NCI-H2227 (cell line): ENCODE results near the gene CCDC146.
"Not testable (repeated sequence)": the region's sequence is repeated elsewhere in the genome, so short reads cannot be mapped to it uniquely, and the experiment has no call there.

Experiments used
- DNase-seq: peaks from one replicate; lab custom pipeline; 2025; ENCODE audit not compliant: unreplicated experiment; lab: John Stamatoyannopoulos, UW

Gene CCDC146

DNA sequence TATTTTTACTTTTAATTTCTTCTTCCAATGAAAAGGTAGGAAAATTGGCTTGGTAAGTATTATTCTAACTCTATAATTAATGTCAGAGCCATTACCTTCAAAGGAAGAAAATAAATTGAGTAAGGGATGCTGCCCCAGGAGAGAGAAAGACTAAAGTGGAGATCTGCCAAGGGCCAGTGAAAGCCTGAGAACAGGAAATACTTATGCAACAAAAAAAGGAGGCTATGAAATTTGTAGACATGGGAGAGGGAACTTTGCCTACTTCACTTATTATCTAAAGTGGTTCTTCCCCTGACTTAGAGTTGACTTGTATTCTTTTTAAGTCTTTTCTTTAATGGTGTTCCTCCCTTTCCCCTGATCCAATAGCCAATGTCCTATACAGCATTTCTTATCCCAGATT lies 29.8 kb downstream of the CCDC146 start:
- not testable (repeated sequence) for DNase-seq

DNA sequence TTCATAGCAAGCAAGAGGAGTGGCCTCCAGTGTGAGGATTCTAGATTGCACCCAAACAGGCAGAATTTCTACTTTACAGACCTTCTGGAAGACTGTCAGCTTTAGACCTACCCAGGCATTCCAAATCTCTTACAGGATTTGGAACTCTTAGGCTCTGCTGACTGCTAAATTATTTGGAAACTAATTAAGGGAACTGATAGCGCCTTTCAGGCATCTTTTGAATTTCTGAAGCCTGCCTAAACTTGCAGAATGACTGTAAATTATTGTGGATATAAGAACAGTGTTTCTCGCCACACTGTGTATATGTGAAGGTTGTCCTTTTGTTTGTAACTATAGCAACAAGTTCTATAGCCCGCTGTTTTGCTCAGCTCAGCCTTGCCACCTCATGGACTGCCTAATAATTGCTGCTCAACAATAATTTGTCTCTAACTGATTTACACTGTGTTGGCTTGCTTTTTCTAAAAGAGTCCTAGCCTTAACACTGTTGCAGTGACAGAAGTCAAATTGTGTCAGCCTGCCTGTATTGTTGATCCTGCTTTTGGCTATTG lies 32.6 kb downstream of the CCDC146 start:
- not testable (repeated sequence) for DNase-seq

DNA sequence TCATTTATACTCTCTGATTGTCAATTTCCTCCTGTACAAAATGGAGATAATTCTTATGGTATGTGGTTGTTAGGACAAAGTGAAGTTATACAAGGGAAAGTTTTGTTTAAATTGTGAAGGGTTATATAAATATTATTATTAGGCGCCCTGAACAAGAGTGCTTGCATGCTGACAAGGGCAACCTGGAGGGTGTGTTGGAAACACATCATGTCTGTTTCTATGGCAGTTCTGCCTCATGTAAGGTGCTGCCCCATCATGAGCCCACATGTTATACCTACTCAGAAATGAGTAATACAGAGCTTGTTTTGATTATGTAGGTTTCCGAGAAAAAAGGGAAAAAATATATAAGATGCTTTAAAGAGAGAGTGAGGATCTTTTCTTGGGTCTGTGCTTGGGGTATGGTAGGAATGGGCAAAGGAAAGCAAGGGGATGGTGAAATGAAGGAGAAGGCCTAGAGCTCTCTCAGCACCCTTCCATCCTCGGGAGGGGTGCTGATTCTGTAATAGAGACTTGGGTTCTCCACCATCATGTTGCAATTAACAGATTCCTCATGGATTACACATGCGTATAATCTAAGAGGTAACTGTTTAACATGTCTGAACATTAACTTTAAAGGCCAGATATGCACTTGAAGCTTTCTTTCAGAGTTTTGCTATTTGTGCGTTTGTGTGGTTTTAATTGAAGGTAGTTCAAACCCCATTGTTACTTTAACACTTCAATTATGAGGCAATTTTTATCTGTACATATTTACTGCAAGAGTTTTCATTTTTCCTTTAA lies 33.4 kb downstream of the CCDC146 start:
- DNase-seq = not testable (repeated sequence)

DNA sequence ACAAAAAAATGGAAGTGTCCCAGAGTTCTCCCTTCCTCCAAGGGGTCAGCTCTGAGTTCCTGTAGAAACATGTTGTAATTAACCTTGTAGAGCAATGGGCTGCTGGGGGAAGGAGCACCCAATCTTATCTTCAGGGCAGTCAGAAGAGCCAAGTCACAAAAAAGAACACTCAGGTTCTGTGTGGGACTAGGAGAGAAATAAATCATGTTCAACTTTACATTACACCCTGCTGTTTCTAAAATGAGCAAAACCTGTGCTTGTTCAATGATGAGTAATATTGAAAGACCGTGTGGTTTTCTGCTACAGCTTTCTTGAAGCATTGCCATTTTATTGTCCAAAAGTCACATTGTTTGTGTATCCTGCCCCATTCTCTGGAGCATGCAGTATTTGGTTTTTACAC lies 34.6 kb downstream of the CCDC146 start:
- not testable (repeated sequence) for DNase-seq

DNA sequence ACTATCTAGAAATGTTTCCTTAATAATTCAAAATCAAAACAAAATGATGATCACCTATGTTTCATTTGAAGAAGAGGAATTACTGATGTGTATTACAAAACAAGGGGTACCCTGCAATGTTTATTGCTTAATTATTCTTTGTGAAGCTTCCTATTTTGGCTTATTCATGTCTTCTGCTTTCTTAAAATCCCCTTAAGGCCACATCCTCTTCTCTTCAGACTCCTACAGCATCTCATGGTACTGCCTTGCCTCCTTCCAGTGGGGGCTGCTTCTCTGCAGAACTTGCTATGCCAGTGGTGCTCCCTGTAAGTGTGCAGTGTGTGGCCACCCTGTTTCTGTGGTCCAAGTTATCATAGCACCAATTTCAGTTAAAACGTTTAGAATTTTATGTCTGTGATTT lies 35.0 kb downstream of the CCDC146 start:
- DNase-seq = no peak

DNA sequence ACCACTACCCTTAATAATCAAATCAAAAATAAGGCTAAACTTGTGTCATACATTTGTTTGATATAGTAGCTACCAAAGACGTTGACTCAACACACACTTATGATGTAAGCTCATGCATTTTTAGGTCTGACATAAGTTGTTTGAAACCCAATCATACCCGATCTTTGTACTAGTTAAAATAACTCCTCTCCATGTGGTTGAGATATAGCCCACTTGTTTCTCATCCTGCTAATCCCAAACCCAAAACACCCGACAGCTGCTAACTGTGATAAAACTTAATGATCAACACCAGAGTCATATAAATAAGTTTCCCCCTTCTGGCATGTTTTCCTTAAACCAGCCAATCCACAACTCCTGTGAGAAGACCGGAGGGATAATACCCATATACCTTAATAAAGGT lies 48.7 kb downstream of the CCDC146 start:
- DNase-seq = not testable (repeated sequence)

DNA sequence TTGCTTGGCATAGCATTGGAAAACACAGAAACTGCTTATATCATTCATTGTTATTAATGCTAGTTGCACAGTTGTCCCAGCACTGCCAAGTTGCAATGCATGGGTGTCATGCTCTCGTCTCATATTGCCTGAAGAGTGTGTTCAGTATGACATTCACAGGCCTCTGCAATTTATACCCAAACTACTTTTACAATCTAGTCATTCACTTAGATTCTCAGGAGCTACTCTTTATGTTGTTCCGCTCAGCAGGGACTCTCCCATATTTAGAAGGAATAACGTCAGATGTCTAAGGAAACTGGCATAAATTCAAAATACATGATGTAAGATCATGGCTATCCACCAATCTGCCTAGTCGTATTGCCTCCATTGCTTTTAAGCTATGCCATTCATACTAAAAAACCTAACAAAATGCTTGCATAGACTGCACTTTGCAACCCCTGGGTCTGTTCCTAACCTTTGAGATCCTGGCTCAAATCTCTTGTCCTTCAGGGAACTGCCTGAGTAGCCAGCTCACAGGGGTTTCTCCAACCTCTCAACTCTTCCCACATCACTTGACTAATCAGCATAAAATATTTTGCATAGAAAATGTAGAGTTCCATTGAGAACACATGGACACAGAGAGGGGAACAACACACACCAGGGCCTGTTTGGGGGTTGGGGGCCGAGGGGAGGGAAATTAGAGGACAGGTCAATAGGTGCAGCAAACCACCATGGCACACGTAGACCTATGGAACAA lies 50.2 kb downstream of the CCDC146 start:
- not testable (repeated sequence) for DNase-seq

DNA sequence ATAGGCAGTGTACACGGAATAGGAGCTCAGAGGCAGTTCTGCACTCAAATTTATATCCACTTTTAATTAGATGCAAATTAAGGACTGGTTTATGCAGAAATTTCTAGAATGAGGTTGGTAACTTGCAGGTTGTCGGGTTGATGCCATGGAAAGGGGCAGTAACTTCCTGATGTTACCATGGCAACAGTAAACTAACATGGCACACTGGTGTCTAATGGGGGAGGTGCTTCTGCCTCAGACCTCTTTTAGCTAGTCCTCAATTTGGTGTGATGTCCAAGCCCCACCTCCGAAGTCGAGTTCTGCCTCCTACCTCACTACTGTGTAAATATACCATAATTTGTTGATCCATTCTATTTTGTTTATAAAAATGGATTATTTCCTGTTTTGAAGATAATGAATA lies 52.0 kb downstream of the CCDC146 start:
- DNase-seq = not testable (repeated sequence)

DNA sequence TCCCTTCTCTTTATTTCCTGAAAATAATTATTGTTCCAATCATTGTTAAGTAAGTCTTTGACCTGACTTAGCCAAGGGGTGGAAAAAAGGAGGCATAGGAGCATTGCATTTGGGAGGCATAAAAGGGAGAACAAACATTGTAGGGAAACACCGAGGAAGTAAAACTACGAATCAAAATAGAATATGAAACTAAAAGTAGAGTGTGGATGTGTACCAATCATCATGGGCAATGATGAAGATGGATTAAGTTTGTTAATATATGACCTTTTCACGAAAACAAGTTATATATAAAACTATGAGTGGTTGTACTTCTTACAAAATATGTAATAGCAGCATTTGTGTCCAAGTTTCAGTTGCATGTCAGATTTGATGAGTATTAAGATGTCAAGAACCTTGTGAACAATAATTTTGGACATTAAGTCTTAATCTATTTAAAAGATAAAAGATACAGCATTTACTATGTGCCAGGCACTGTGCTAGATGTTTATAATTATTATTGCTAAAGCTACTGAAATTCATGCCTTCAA lies 52.9 kb downstream of the CCDC146 start:
- not testable (repeated sequence) for DNase-seq

DNA sequence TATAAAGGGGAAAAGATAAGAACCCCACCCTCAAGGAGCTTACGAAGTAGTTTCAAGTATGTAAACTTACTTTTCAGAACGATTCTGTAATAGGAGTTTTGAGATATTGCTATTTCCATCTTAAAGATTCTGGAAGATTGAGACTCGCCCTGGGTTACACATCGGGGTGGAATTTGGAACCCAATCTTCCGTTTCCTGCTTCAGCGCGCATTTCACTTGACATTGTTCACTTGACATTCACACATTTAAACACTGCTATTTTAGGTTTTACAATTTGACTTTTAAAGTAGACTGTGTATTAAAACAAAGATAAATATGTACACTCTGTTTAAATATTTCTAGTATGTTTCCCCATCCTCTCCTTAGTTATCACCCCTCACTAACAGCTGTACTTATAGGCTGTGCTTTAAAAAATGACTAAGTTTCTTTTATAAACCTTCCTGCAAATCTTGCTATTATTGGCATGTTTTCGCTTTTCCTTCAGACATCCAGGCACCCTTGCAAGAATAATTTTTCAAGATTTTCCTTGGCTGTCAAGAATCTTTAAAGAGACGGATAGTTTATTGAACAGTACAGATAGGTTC lies 55.0 kb downstream of the CCDC146 start:
- not testable (repeated sequence) for DNase-seq

DNA sequence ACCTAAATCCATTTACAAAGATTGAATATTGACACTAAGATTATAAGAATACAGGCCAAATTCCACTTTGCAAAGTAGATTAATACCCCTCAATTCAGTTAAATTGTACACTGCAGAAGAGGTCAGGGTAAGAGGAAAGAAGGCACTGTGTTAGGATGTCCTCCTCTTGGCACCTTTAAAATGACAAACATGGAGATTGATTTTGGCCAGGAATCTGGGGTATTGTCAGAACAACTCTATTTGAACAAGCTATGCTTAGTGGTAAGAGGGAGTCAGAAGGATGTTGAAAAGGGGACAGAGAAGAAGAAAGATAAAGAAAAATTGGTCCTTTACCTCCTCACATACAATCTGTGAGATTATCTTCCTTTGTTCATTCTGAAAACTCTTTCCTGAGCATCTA lies 55.6 kb downstream of the CCDC146 start:
- not testable (repeated sequence) for DNase-seq

DNA sequence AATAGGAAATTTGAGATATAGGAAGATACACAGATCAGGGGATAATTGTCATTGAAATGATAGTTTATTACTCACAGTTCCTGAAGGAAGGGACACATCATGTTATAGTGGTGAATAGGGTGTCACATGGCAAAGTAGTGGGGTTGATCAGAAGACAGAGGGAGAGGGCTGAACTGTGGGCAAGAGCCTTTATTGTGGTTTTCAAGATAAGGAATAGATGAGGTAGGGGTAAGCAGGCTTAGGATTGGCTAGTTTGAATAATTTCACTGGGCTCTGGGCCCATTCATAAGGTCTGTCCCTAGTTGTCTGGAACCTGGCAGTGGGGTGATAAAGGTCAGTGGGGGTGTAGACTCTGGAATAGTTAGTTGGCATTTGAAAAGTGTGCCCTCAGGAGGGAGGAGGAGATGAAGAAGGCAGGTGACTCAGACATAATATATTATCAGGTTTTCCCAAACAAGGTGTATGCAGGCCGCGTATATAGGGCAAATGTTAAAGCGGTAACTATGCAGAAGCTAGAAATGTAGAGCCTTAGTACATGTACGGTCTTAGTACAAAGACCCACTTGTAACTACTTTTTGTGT lies 58.7 kb downstream of the CCDC146 start:
- DNase-seq = no peak

DNA sequence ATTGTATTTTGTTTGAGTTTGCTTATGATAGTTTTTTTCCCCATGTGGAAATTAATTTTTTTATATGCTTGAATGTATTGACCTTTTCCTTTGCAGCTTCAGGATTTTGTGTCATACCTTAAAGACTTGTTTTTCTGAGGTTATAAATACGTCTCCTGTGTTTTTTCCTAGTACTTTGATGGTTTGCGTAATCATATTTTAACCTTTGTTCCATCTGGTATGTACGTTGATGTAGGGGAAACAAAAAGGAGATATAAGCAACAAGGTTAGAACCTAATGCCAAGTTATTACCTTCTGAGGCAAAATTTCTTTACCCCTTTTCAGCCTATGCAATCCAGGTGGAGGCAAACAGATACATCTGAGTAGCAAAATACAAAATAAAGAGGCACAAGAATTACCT lies 59.3 kb downstream of the CCDC146 start:
- no peak for DNase-seq

DNA sequence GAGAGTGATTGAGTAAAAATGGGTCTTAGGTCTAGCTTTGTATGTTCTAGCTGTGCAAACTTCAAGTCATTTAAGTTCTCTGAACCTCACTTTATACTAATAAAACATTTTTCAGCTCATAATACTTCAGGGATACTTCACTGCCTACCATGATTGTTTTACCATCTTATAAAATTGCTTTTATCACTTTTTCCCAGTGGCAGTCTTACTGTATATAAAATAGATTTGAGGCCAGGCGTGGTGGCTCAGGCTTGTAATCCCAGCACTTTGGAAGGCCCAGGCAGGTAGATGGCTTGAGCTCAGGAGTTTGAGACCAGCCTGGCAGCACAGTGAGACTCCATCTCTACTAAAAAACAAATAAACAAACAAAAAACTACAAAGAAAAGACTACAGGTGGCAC lies 59.8 kb downstream of the CCDC146 start:
- no peak for DNase-seq

DNA sequence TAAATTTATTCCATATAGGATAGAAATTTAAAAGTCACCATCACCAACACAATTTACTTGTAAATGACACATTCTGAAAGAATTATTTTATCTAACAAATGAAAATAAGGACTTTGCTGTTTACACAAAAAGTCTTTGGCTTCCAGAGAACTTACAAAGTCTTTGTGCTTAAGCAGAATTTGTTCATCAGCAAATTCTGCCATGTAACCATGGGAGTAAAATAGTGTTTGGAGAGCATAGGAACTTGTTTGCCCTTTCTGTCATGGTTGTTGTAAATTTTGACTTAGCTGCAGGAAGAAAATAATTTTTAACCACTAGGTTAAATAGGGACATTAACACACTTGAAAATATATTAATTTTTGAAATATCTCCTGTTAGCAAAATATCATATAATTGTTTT lies 62.0 kb downstream of the CCDC146 start:
- no peak for DNase-seq

DNA sequence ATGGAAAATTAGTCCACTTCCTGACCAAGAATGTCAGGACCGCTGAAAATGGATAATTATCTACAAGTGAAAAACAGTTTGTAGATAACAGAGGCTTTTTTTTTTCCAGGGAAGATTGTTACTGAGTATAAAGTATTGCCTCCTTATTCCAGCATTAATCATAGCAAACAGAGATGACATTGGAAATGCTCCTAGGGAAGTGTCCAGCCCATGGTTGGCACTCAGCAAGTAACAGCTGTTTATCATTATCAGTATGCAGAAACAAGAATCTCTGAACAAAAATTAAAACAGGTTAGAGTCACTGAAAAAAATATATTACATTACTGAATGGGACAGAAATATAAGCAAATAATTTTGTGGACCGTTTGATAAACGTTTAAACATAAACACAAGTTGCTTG lies 62.6 kb downstream of the CCDC146 start:
- DNase-seq = no peak

DNA sequence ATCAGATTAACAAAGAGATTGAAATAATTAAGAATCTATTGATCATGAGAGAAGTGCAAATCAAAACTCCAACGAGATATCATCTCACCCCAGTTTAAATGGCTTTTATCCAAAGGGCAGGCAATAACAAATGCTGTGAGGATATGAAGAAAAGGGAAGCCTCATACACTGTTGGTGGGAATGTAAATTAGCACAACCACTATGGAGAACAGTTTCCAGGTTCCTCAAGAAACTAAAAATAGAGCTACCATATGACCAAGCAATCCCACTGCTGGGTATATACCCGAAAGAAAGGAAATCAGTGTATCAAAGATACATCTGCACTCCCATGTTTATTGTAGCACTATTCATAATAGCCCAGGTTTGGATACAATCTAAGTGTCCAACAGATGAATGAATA lies 63.5 kb downstream of the CCDC146 start:
- no peak for DNase-seq

DNA sequence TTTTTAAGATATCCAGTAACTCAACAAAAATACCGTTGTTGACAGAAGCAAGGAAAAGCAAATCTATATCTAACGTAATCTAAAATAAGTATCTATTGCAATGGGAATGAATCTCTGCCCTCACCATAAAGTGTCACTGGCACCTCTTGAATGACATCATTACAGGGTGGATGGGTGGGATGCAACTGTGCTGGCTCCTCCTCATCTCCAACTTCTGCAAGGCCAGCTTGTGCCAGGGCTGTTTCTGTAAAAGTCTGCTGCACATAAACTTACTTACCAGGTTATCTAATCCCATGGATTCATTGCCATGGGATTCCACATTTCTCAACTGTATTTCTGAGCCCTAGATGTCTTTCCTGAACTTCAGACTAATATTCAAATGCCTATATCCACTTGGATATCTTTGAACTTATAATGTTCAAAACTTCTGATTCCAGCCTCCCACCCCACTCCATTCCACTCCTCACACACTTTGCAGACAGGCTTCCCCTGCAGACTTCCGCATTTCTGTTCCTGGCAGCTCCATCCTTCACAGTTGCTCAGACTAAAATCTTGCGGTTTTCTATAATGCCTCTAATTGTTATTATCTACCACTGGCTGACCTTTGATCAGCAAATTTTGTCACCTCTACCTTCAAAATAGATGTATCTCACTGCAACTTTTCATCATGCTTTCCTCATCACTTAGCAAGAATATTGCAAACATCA lies 66.5 kb downstream of the CCDC146 start:
- DNase-seq = no peak

DNA sequence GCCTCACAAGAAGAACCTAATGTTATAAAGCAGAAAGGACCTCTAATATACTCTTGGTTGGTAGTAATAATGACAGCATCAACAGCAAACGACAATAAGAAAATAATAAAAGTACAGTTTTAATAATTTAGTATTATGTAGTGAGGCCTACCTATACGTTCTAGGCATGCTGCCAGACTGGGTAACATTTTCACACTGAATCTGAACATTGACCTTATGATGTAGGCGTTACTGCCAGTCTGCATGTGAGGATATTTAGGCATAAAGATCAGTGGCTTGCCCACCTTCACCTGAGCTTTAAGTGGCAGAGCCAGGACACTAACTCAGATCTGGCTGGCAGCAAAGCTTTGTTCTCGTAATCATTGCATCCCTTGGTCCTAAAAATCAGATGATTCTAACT lies 74.7 kb downstream of the CCDC146 start:
- DNase-seq = no peak
